Measurements from ENCODE around the gene GSC2.
A peak's percentile ranks its signal among the peaks of the same experiment; 100 is the strongest.

GSC2 gene

DNA sequence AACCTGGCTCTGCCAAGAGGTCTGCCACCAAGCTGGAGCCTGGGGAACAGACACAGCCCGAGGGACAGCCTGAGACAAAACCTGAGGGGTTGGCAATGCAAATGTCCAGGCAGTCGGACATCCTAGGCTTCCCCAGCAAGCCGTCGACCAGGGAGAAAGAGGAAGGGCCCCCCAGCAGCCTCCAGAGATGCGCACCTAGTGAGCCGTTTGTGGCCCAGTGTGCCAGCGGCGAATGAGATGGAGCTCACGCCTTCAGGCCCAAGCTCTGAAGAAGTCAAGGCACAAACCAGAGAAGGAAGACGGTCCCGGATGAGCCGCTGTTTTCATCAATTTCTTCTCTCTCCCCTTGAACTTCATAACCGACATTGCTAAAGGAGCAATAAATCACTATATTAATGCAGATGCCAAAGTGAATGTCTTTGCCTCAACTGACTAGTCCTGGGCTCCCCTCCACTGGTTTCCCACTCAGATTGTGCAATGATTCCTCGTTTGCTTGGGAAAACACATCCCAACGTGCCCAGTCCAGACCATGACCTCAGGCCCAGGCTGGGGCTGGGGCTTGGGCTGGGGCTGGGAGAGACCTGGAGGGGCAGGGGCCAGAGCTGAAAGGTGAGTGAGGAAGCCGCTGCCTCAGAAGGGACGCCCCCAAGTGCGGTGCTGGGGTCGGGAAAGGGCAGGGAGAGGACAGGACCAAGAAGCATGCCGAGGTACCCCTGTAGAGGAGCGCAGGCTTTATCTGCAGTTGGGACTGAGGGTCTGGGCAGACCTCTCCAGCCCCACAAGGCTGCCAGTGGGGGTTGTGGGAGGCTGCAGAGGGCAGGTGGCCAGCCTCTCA lies 24.4 kb downstream of the GSC2 start:
- TF ChIP-seq, protein P1, sequence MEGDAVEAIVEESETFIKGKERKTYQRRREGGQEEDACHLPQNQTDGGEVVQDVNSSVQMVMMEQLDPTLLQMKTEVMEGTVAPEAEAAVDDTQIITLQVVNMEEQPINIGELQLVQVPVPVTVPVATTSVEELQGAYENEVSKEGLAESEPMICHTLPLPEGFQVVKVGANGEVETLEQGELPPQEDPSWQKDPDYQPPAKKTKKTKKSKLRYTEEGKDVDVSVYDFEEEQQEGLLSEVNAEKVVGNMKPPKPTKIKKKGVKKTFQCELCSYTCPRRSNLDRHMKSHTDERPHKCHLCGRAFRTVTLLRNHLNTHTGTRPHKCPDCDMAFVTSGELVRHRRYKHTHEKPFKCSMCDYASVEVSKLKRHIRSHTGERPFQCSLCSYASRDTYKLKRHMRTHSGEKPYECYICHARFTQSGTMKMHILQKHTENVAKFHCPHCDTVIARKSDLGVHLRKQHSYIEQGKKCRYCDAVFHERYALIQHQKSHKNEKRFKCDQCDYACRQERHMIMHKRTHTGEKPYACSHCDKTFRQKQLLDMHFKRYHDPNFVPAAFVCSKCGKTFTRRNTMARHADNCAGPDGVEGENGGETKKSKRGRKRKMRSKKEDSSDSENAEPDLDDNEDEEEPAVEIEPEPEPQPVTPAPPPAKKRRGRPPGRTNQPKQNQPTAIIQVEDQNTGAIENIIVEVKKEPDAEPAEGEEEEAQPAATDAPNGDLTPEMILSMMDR (IDR thresholded peaks at IDR 0.05; ENCODE audit: control insufficient read depth, extremely low read depth, insufficient read depth) = no peak
- H3K4me3 ChIP-seq (ENCODE audit: low read depth, low read length) = no peak overlapping the region
- DNase-seq (ENCODE audit: low read depth) = no peak

DNA sequence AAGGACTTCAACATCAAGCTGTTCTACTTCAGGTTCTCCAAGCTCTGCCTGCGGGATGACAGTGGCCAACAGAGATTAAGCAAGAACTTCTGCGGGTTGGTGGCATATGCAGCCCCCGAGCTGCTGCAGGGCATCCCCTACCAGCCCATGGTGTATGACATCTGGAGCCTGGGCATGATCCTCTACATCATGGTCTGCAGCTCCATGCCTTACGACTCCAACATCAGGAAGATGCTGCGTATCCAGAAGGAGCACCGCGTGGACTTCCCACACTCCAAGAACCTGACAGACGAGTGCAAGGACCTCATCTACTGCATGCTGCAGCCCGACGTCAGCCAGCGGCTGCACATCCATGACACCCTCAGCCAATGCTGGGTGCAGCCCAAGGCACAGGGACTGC lies 25.1 kb downstream of the GSC2 start:
- no peak for DNase-seq (ENCODE audit: low read depth)
- TF ChIP-seq, protein P1 (IDR thresholded peaks at IDR 0.05; ENCODE audit: control insufficient read depth, extremely low read depth, insufficient read depth) = no peak
- H3K4me3 ChIP-seq (ENCODE audit: low read depth, low read length) = no peak overlapping the region

DNA sequence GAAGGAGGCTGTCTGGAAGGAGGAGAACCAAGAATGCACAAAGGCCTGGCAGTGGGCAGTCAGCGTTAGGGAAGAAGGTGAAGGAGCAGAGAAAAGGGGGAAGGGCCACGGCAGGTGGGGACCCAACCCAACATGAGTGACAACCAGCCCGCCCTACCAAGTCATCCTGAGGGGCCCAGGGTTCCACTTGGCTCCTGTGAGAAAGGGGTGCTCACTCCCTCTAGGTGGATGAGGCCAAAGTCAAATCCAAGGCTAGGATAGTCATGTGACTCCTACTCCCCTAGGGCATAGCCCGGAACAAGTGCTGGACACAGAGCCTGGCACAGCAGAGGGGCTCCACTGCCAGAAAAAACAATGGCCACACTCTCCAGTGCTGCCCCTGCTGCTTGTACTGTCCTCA lies 25.7 kb downstream of the GSC2 start:
- TF ChIP-seq, protein P1 (IDR thresholded peaks at IDR 0.05; ENCODE audit: control insufficient read depth, extremely low read depth, insufficient read depth) = no peak
- no peak overlapping the region for H3K4me3 ChIP-seq (ENCODE audit: low read depth, low read length)
- no peak for DNase-seq (ENCODE audit: low read depth)

DNA sequence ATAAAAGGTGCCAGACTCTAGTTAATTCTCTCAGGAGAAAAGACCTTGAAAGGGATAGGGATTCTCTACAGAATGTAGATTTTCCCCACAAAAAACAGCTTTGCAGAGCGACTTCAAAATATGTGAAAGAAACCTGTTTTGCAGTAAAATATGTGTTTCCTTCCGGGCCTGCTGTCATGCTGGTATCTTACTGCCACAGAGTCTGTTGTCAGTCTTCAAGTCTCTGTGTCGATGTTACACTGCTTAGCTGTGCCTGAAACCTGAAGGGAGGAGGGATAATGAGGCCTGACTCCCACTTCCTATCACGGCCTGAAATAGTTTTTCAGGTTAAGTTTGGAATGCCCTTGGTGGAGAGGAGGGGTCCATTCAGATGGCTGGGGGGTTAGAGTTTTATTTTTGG lies 26.2 kb downstream of the GSC2 start:
- DNase-seq (ENCODE audit: low read depth) = no peak
- no peak overlapping the region for H3K4me3 ChIP-seq (ENCODE audit: low read depth, low read length)
- TF ChIP-seq, protein P1 (IDR thresholded peaks at IDR 0.05; ENCODE audit: control insufficient read depth, extremely low read depth, insufficient read depth) = no peak

DNA sequence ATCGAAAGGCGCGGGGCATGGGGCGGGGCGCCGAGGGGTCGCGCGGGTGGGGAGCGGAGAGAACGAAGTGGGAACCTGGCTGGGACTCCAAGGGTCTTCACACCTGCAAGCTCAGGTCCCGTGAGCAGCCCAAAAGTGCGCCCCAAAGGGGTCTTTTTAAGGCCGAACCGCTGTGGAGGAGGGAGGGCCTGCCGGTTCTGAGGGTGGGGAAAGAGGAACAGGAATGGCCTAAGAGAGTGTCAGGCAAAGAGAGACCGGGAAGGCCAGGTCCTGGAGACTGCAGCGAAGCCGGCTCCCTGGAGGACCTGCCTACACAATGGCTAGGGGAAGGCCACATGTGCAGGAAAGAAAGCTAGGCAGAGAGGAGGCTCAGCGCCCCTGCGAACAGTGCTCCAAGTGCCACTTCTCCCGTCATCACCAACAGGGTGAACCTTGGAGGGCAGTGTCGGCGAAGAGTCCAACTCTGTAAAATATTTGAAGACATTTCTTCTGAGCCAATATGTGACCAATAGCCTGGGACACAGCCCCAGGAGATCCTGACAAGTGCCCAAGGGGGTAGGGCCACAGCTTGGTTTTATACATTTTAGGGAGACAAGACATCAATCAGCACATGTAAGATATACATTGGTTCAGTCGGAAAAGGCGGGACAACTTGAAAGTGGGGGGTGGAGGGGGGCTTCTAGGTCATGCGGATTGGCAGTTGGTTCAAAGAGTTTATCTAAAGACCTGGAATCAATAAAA lies 27.2 kb downstream of the GSC2 start:
- TF ChIP-seq, protein P1 (IDR thresholded peaks at IDR 0.05; ENCODE audit: control insufficient read depth, extremely low read depth, insufficient read depth) = no peak
- H3K4me3 ChIP-seq (ENCODE audit: low read depth, low read length) = peak overlapping the region; percentile 52
- DNase-seq (ENCODE audit: low read depth) = no peak

DNA sequence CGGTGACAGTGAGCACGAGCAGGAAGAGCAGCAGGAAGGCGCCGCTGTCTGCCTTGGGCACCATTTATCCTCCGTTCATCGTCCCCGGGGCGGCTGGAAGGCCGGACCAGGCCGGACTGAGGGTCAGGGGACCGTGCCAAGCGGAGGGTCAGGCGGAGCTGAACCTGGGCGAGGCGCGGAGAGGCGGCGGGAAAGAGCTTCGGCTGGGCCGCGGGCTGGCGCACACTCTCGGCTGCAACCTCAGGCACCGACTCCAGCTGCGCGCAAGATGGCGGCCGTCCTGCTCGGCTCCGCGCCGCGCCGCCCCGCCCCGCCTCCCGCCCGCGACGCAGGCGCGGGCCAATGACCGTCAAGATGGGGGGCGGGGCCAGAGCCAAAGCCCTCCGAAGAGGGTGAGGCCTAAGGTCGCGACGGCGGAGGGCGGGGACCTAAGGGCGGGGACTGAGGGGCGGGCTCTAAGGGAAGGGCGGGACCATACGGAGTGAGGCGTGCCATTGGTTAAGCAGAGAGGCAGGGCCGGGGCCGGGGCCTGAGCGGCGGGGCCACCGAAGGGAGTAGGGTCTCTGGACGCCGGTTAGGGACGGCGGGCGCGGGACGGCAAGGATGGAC lies 27.8 kb downstream of the GSC2 start, which contains the start of gene DGCR2:
DGCR2 (minus strand) TSS at position 270 of the 609 bp plus-strand sequence; CDS start at position 64, 206 bp downstream.
- DNase-seq (ENCODE audit: low read depth) = peak; percentile 76
- TF ChIP-seq, protein P1 (IDR thresholded peaks at IDR 0.05; ENCODE audit: control insufficient read depth, extremely low read depth, insufficient read depth) = no peak
- peak within 1 kb of the TSS; percentile 78 for H3K4me3 ChIP-seq (ENCODE audit: low read depth, low read length)

All from LNCaP clone FGC (cell line).